HEK293 (cell line): ENCODE results near the gene ARHGAP24.

Source experiments
- CTCF ChIA-PET: fragments of 350-600 bp; formaldehyde crosslinking; extraction: SDS; loops from one replicate; lab custom pipeline; 2021; ENCODE audit warnings: antibody characterized with exemption; lab: Yijun Ruan, JAX
- POLR2A ChIA-PET: fragments of 300-600 bp; formaldehyde crosslinking; extraction: SDS; loops from one replicate; lab custom pipeline; 2020; ENCODE audit warnings: antibody characterized with exemption, inconsistent platforms; lab: Yijun Ruan, JAX
- H3K27ac ChIP-seq: fragments of 200-500 bp; sonication (Bioruptor generic); 2 replicates; pipeline ENCODE4 v1.5.1; 2014; ENCODE audit warnings: low read depth, low read length, control low read depth, inconsistent platforms; ENCODE audit errors: extremely low read depth
- H3K36me3 ChIP-seq, 2 experiments: fragments of 200-500 bp in 1 of 2; sonication (Bioruptor generic) in 1 of 2; 1 replicate in 1 of 2; 2 replicates in 1 of 2; pipeline ENCODE4 v1.5.1; 2014 to 2017; ENCODE audit warnings: inconsistent platforms in 2 of 2, low read length in 2 of 2; ENCODE audit not compliant: control insufficient read depth in 2 of 2, insufficient read depth in 1 of 2
- H3K4me1 ChIP-seq: fragments of 200-500 bp; sonication (Bioruptor generic); 2 replicates; pipeline ENCODE4 v1.5.1; 2014; ENCODE audit warnings: mild to moderate bottlenecking, low read length, inconsistent platforms; ENCODE audit not compliant: control insufficient read depth, insufficient read depth
- H3K4me3 ChIP-seq: 2 replicates; pipeline ENCODE4 v1.5.1; 2011; ENCODE audit warnings: low read depth, mild to moderate bottlenecking, control low read depth, low read length, moderate library complexity
- H3K9me3 ChIP-seq: fragments of 200-500 bp; sonication (Bioruptor generic); 2 replicates; pipeline ENCODE4 v1.5.1; 2014; ENCODE audit warnings: low read depth, low read length, inconsistent platforms; ENCODE audit not compliant: control insufficient read depth, insufficient read depth
- FEZF1 ChIP-seq: fragments of 450-650 bp; formaldehyde crosslinking; IDR thresholded peaks from 2 replicates; pipeline ENCODE4 v1.5.1; 2016; ENCODE audit warnings: missing biosample characterization, missing genetic modification characterization
- GLIS2 ChIP-seq: fragments of 450-650 bp; formaldehyde crosslinking; IDR thresholded peaks from 2 replicates; pipeline ENCODE4 v1.5.1; 2016; ENCODE audit warnings: missing biosample characterization, missing genetic modification characterization
- KLF1 ChIP-seq: fragments of 450-650 bp; formaldehyde crosslinking; IDR thresholded peaks from 2 replicates; pipeline ENCODE4 v1.5.1; 2016; ENCODE audit warnings: missing biosample characterization, missing genetic modification characterization
- KLF16 ChIP-seq: fragments of 450-650 bp; formaldehyde crosslinking; IDR thresholded peaks from 2 replicates; pipeline ENCODE4 v1.5.1; 2017; ENCODE audit warnings: missing biosample characterization, missing genetic modification characterization
- KLF17 ChIP-seq: fragments of 450-650 bp; formaldehyde crosslinking; IDR thresholded peaks from 2 replicates; pipeline ENCODE4 v1.5.1; 2016; ENCODE audit warnings: missing biosample characterization, missing genetic modification characterization
- KLF8 ChIP-seq: fragments of 450-650 bp; formaldehyde crosslinking; IDR thresholded peaks from 2 replicates; pipeline ENCODE4 v1.5.1; 2016; ENCODE audit warnings: missing biosample characterization, missing genetic modification characterization
- MZF1 ChIP-seq: fragments of 450-650 bp; formaldehyde crosslinking; IDR thresholded peaks from 2 replicates; pipeline ENCODE4 v1.5.1; 2017; ENCODE audit warnings: missing biosample characterization, missing genetic modification characterization, borderline replicate concordance
- REPIN1 ChIP-seq: fragments of 450-650 bp; formaldehyde crosslinking; IDR thresholded peaks from 2 replicates; pipeline ENCODE4 v1.5.1; 2017; ENCODE audit warnings: missing biosample characterization, missing genetic modification characterization, low read depth
- ZIC2 ChIP-seq: fragments of 450-650 bp; formaldehyde crosslinking; IDR thresholded peaks from 2 replicates; pipeline ENCODE4 v1.5.1; 2016; ENCODE audit warnings: missing biosample characterization, missing genetic modification characterization
- ZNF169 ChIP-seq: fragments of 450-650 bp; formaldehyde crosslinking; IDR thresholded peaks from 2 replicates; pipeline ENCODE4 v1.5.1; 2016; ENCODE audit warnings: missing biosample characterization, missing genetic modification characterization
- ZNF174 ChIP-seq: fragments of 450-650 bp; formaldehyde crosslinking; IDR thresholded peaks from 2 replicates; pipeline ENCODE4 v1.5.0; 2017; ENCODE audit warnings: missing biosample characterization, mild to moderate bottlenecking, missing genetic modification characterization
- ZNF184 ChIP-seq: fragments of 450-650 bp; IDR thresholded peaks from 2 replicates; pipeline ENCODE4 v1.5.1; 2018; ENCODE audit warnings: missing biosample characterization, mild to moderate bottlenecking, missing genetic modification characterization
- ZNF280D ChIP-seq: fragments of 450-650 bp; formaldehyde crosslinking; IDR thresholded peaks from 2 replicates; pipeline ENCODE4 v1.5.1; 2016; ENCODE audit warnings: missing biosample characterization, missing genetic modification characterization
- ZNF292 ChIP-seq: fragments of 450-650 bp; formaldehyde crosslinking; IDR thresholded peaks from 2 replicates; pipeline ENCODE4 v1.5.1; 2016; ENCODE audit warnings: low read depth, missing biosample characterization, missing genetic modification characterization, borderline replicate concordance
- ZNF324 ChIP-seq: fragments of 450-650 bp; formaldehyde crosslinking; IDR thresholded peaks from 2 replicates; pipeline ENCODE4 v1.5.1; 2016; ENCODE audit warnings: missing biosample characterization, missing genetic modification characterization
- ZNF350 ChIP-seq: fragments of 450-650 bp; formaldehyde crosslinking; IDR thresholded peaks from 2 replicates; pipeline ENCODE4 v1.5.0; 2017; ENCODE audit warnings: missing biosample characterization, mild to moderate bottlenecking, missing genetic modification characterization
- ZNF473 ChIP-seq: fragments of 450-650 bp; formaldehyde crosslinking; IDR thresholded peaks from 2 replicates; pipeline ENCODE4 v1.5.1; 2017; ENCODE audit warnings: missing biosample characterization, missing genetic modification characterization
- ZNF600 ChIP-seq: fragments of 450-650 bp; formaldehyde crosslinking; IDR thresholded peaks from 2 replicates; pipeline ENCODE4 v1.5.1; 2016; ENCODE audit warnings: missing biosample characterization, missing genetic modification characterization
- ZNF830 ChIP-seq: fragments of 450-650 bp; IDR thresholded peaks from 2 replicates; pipeline ENCODE4 v1.5.0; 2018; ENCODE audit warnings: missing biosample characterization, missing genetic modification characterization, low read depth, mild to moderate bottlenecking, moderate library complexity
- ZSCAN16 ChIP-seq: fragments of 450-650 bp; formaldehyde crosslinking; IDR thresholded peaks from 2 replicates; pipeline ENCODE4 v1.5.1; 2016; ENCODE audit warnings: missing biosample characterization, missing genetic modification characterization
- ZSCAN18 ChIP-seq: fragments of 450-650 bp; formaldehyde crosslinking; IDR thresholded peaks from 2 replicates; pipeline ENCODE4 v1.5.1; 2016; ENCODE audit warnings: missing biosample characterization, missing genetic modification characterization
- ZSCAN23 ChIP-seq: fragments of 450-650 bp; formaldehyde crosslinking; IDR thresholded peaks from 2 replicates; pipeline ENCODE4 v1.5.1; 2016; ENCODE audit warnings: missing biosample characterization, missing genetic modification characterization
- ZSCAN5A ChIP-seq: fragments of 450-650 bp; formaldehyde crosslinking; IDR thresholded peaks from 2 replicates; pipeline ENCODE4 v1.5.1; 2016; ENCODE audit warnings: missing biosample characterization, missing genetic modification characterization
- ZXDB ChIP-seq: fragments of 450-650 bp; formaldehyde crosslinking; IDR thresholded peaks from 2 replicates; pipeline ENCODE4 v1.5.1; 2016; ENCODE audit warnings: missing biosample characterization, missing genetic modification characterization

The ARHGAP24 gene

GRCh38 chr4:85778632-85779131, 303.7 kb downstream of the ARHGAP24 start:
- no peak overlapping the region for H3K4me3 ChIP-seq

GRCh38 chr4:85779165-85779564, 304.2 kb downstream of the ARHGAP24 start:
- ChIA-PET POLR2A (no interaction called here), CTCF (interaction anchor here (0.5 to 2.8 kb wide), 3 partner anchors 18 to 436 kb away, joined by 3 to 14 read pairs (median 3); no protein-coding TSS in a partner anchor)
- Histone ChIP-seq H3K36me3 (no peaks in the 10 kb centered on the region), H3K4me1 (no peaks in the 10 kb centered on the region), H3K4me3 (no peak overlapping the region), H3K9me3 (no peaks in the 10 kb centered on the region), H3K27ac (no peak overlapping the region)
- TF ChIP-seq ZSCAN5A (tag by site-specific recombination) (no peak), ZNF473 (tag by site-specific recombination) (no peak)
- TF ChIP-seq, all 188 proteins: peak for 0

More at GRCh38 chr4:85778632-85779131, 303.7 kb downstream of the ARHGAP24 start:
- no peak for TF ChIP-seq GLIS2 (tag by site-specific recombination)
- TF ChIP-seq MZF1 (tag by site-specific recombination), result no peak
- TF ChIP-seq ZSCAN16, result no peak
- TF ChIP-seq ZNF350 (tag by site-specific recombination), result no peak
- no peak for TF ChIP-seq ZNF280D (tag by site-specific recombination)
- no peak for TF ChIP-seq ZNF174 (tag by site-specific recombination)
- TF ChIP-seq REPIN1 (tag by site-specific recombination), result no peak
- TF ChIP-seq KLF1 (tag by site-specific recombination), result no peak
- no peak for TF ChIP-seq FEZF1 (tag by site-specific recombination)
- TF ChIP-seq KLF17 (tag by site-specific recombination), result no peak
- no peak for TF ChIP-seq KLF16
- no peak for TF ChIP-seq ZSCAN23 (tag by site-specific recombination)
- no peak overlapping the region for H3K27ac ChIP-seq
- CTCF ChIA-PET, result interaction anchor here (0.5 to 2.8 kb wide), 3 partner anchors 18 to 435 kb away, joined by 3 to 14 read pairs (median 3); no protein-coding TSS in a partner anchor
- no peaks in the 10 kb centered on the region for H3K9me3 ChIP-seq
- no peaks in the 10 kb centered on the region for H3K4me1 ChIP-seq
- POLR2A ChIA-PET, result no interaction called here
- no peaks in the 10 kb centered on the region for H3K36me3 ChIP-seq

- Histone ChIP-seq H3K4me3 (no peak overlapping the region), H3K36me3 (no peaks in the 10 kb centered on the region), H3K27ac (no peak overlapping the region), H3K9me3 (no peaks in the 10 kb centered on the region), H3K4me1 (no peaks in the 10 kb centered on the region)
- ChIA-PET POLR2A (no interaction called here), CTCF (interaction anchor here (1.2 kb wide), 1 partner anchor 15 kb away, joined by 6 read pairs; no protein-coding TSS in a partner anchor)
- TF ChIP-seq ZSCAN18 (tag by site-specific recombination) (no peak), ZSCAN16 (no peak), ZNF830 (tag by site-specific recombination) (no peak), ZNF292 (tag by site-specific recombination) (no peak), ZXDB (no peak), ZNF169 (no peak), ZNF324 (tag by site-specific recombination) (no peak), ZNF184 (tag by site-specific recombination) (no peak), ZIC2 (tag by site-specific recombination) (no peak), KLF8 (tag by site-specific recombination) (no peak), ZNF600 (tag by site-specific recombination) (no peak)
These were observed 305.7 kb downstream of the ARHGAP24 start for GRCh38 chr4:85780664-85781063.
